GM13977 (cell line): ENCODE results near the gene PTGFRN.

Experiments used
- DNase-seq: peaks from one replicate; pipeline ENCODE4 v3.0.0; 2012; ENCODE audit warnings: low spot score
- in situ Hi-C: fragments of 300-500 bp; cut with MboI; formaldehyde crosslinking; loops from one replicate; pipeline ENCODE4 v1.12.0; 2022; ENCODE audit warnings: low sequenced_read_pairs, low pct_unique_long_range_greater_than_20kb, mixed read lengths, inconsistent platforms; ENCODE audit not compliant: unreplicated experiment
- TF ChIP-seq, protein P1 (sequence below): IDR thresholded peaks from 2 replicates; pipeline ENCODE4 v1.5.1; 2012; ENCODE audit warnings: mild to moderate bottlenecking, control low read depth; ENCODE audit not compliant: insufficient read depth; ENCODE audit errors: extremely low read depth, missing control alignments

The PTGFRN gene

DNA sequence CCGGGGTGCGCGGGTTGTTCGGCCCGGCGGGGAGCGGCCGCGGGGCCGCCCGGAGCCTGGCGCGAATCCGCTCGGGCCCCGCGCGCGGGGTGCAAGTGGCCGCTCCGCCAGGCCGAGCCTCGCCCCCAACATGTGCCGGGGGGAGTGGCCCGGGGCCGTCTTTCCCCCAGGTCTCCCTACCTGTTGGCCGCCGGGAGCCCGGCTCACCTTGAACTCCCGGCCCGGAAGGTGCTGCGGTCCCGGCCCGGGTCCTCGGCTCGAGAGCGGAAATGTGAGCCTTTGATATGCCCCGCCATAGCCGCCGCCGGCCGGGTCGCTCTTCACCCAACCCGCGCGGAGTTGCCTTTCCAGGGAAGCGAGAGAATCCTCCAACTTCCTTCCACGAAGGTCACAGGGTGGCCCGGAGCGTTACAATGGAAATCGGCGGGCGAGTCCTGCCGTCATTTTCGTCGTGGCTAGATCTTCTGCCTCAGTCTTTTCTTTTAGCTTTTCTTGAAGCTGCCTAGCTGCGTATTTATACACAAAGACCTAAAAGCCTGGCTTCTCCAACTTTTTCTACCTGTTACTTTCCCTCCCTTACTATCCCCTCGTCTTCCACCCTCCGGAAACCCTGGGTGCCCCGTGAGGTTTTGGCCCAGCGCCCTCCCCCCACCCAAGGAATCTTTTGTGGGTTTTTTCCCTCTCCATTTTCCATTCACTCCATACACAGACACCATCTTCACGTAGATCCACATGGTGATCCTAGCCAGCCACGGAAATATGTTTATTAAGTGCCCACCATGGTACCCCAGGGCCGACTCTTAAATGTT, 867 bp downstream of the PTGFRN start:
- in situ Hi-C loops, result no loop called here
- DNase-seq, result no peak
- TF ChIP-seq, protein P1, sequence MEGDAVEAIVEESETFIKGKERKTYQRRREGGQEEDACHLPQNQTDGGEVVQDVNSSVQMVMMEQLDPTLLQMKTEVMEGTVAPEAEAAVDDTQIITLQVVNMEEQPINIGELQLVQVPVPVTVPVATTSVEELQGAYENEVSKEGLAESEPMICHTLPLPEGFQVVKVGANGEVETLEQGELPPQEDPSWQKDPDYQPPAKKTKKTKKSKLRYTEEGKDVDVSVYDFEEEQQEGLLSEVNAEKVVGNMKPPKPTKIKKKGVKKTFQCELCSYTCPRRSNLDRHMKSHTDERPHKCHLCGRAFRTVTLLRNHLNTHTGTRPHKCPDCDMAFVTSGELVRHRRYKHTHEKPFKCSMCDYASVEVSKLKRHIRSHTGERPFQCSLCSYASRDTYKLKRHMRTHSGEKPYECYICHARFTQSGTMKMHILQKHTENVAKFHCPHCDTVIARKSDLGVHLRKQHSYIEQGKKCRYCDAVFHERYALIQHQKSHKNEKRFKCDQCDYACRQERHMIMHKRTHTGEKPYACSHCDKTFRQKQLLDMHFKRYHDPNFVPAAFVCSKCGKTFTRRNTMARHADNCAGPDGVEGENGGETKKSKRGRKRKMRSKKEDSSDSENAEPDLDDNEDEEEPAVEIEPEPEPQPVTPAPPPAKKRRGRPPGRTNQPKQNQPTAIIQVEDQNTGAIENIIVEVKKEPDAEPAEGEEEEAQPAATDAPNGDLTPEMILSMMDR, result no peak

- no peak for DNase-seq
- in situ Hi-C loops, result no loop called here
- TF ChIP-seq, protein P1, result no peak
Observed at GRCh38 chr1:116911188-116911553, 1.5 kb downstream of the PTGFRN start.

- DNase-seq, result no peak
- in situ Hi-C loops, result no loop called here
- TF ChIP-seq, protein P1, result no peak
Observed at GRCh38 chr1:116911779-116912469, 2.2 kb downstream of the PTGFRN start.

DNA sequence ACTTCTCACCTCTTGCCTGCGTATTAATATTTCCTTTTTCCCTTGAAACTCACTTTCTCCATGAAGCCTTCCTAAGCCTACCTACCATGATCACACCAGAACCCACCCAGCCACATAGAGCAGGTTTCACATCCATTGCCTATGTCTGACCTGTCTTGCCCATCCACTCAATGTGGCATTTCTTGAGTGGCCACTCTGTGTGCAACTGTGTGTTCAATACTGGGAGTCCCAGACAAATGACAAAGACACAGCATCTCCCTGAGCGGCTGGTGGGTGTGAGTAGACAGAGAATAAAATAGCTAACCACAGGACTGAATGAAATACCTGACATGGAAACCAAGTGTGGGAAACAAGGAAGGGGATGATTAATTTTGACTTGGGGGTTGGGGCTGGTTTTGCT, 3.1 kb downstream of the PTGFRN start:
- no peak for DNase-seq
- TF ChIP-seq, protein P1, result no peak
- in situ Hi-C loops, result no loop called here

GRCh38 chr1:116913941-116914340, 4.2 kb downstream of the PTGFRN start:
- TF ChIP-seq, protein P1, result no peak
- DNase-seq, result no peak
- in situ Hi-C loops, result no loop called here

- TF ChIP-seq, protein P1, result no peak
- in situ Hi-C loops, result no loop called here
- DNase-seq, result no peak
Observed at GRCh38 chr1:116914667-116915066, 5.0 kb downstream of the PTGFRN start.
